Stimulated activated naive CD8-positive, alpha-beta T cell treated with anti-CD3 and anti-CD28 coated beads, Interleukin-15, Interleukin-2, amounts not matched to agents 100 ng/mL and 50 ng/mL, for 24 hours (primary cell): ENCODE results near the gene MLF1.
"Not testable (repeated sequence)": the region's sequence is repeated elsewhere in the genome, so short reads cannot be mapped to it uniquely, and the experiment has no call there.

Source experiments
- H3K27ac Mint-ChIP-seq: one replicate; pipeline ENCODE4 v1.8.0; 2021; ENCODE audit warnings: mild to moderate bottlenecking, mixed read lengths
- H3K27me3 Mint-ChIP-seq: one replicate; pipeline ENCODE4 v1.8.0; 2021; ENCODE audit warnings: mixed read lengths
- H3K36me3 Mint-ChIP-seq: one replicate; pipeline ENCODE4 v1.8.0; 2021; ENCODE audit warnings: low read depth, mixed read lengths
- H3K4me1 Mint-ChIP-seq: one replicate; pipeline ENCODE4 v1.8.0; 2021; ENCODE audit warnings: low read depth, mixed read lengths
- H3K4me3 Mint-ChIP-seq: one replicate; pipeline ENCODE4 v1.8.0; 2021; ENCODE audit warnings: mild to moderate bottlenecking, mixed read lengths
- H3K9me3 Mint-ChIP-seq: one replicate; pipeline ENCODE4 v1.8.0; 2021; ENCODE audit warnings: mixed read lengths

MLF1 gene, protein sequence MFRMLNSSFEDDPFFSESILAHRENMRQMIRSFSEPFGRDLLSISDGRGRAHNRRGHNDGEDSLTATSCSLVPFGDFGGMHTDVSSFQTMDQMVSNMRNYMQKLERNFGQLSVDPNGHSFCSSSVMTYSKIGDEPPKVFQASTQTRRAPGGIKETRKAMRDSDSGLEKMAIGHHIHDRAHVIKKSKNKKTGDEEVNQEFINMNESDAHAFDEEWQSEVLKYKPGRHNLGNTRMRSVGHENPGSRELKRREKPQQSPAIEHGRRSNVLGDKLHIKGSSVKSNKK

DNA sequence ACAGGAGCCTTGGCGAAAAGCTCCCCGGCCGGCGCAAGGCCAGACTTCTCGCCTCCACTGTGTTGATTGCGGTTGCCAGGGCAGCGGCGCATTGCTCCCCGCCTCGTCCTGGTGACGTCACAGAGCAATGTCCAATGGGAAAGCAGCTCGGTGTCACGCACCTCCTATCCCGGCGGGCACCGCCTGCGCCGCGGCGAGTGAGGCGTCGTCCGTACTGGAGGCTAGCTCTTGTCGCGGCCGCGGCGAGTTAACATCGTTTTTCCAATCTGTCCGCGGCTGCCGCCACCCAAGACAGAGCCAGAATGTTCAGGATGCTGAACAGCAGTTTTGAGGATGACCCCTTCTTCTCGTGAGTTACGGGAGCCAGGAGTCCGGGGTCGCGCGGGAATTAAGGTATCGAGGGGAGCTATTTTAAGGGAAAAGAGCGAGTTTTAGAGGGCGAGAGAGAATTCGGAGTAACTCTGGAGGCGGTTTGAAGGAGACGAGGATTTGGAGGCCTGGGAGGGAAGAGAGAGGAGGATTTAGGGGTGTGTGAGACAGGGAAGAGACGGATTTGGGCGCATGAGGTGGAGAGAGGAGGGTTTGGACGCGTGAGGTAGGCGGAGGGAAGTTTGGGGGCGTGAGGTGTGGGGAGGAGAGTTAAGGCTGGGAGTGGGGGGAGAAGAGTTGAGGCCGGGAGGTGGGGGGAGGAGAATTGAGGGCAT is at the start of gene MLF1:
Gene MLF1 (plus strand): TSS at position 196 of the 704 bp plus-strand sequence. CDS start 107 bp downstream, at position 303.
- H3K4me3 Mint-ChIP-seq = peak within 1 kb of the TSS; percentile 82

DNA sequence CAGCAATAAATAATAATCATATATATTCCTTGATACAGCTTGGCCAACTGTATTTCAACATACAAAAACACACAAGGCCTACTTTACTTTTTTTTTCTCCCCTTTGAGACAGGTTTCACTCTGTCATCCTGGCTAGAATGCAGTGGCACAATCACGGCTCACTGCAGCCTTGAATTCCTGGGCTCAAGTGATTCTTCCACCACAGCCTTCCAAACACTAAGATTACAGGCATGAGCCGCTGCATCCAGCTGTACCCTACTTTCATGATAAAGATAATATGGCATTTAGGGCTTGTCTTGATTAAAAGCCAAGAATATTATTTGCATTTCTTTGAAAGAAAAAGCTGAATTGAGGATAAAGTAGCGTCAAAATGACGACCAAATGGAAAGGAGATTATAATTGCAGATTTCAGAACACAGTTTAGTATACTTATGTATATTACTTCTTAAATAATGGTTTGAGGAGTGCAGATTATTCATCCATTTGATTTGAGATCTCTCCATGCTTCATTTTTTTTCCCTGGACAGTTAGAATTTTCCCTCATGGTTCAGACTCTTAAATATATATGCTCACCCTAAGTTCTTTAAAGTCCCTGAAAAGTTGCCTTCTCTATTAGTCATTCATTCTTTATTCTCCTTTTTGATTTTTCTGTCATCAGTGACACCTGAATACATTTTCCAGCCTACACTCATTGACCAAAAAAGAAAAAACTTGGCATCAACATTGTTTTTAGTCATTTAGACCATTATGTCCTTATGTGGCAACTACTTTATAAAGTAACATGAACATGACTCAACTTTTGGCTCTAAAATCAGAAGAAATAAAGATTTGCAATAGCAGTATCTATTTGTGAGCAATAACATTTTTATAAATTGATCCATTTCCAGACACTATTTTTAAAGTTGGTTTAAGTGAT is 48.5 kb upstream of the MLF1 start:
- H3K9me3 Mint-ChIP-seq = no peaks in the 10 kb centered on the region
- H3K4me3 Mint-ChIP-seq = no peak overlapping the region
- no peaks in the 10 kb centered on the region for H3K27me3 Mint-ChIP-seq
- H3K36me3 Mint-ChIP-seq = no peaks in the 10 kb centered on the region
- H3K4me1 Mint-ChIP-seq = no peaks in the 10 kb centered on the region
- no peak overlapping the region for H3K27ac Mint-ChIP-seq

More for the DNA sequence above, at the start of gene MLF1:
- no peaks in the 10 kb centered on the region for H3K9me3 Mint-ChIP-seq
- H3K27me3 Mint-ChIP-seq = peaks cover 41% of the 10 kb centered on the region
- no peak within 1 kb of the TSS for H3K27ac Mint-ChIP-seq
- H3K4me1 Mint-ChIP-seq = peaks cover 13% of the 10 kb centered on the region
- H3K36me3 Mint-ChIP-seq = no peaks in the 10 kb centered on the region

DNA sequence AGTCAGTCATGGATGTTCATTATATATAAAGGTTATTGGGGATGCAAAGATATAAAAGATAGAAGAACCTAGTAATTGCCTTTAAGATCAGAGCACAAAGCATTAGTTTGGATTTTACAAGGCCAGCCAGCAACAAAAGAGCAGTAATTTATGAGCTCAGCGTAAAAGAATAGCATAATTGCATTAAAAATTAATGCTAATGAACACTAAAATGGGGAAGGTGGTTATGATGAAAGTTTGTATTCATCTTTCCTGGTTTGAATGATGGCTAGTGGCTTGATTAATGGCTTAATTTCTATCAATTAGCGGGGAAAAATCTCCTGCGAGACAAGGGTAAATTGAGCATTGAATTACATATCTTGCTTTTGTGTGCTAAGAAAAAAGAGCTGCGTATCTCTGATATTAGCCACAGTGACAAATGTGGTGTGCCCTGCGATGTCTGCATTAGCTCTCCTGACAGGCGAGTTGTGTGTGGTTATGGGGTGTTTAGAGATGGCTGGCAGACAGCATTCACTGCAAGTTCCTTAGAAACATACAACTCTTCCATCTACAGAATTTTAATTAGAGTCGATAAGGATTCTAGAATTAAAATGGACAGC is 42.8 kb upstream of the MLF1 start:
- Mint-ChIP-seq H3K4me3 (no peak overlapping the region), H3K27me3 (no peaks in the 10 kb centered on the region), H3K27ac (no peak overlapping the region), H3K36me3 (no peaks in the 10 kb centered on the region), H3K9me3 (no peaks in the 10 kb centered on the region), H3K4me1 (no peaks in the 10 kb centered on the region)

DNA sequence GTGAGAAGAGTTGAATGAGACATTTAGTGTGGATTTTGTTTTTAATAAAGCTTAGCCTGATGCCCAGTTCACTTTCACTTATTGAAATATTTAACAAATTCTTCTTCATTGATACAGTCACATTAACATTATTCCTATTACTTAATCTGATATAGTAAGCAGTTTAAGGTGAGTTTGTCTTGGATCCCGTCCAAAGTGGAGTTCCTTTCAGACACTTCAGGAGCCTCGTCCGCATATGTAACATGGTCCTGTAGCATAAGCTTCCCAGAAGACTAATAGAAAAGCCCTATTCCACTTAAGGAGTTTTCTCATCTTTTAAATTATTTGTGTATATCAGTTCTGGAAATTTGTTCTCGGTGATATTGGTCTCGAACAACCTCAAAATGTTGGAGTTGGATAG is 39.7 kb upstream of the MLF1 start:
- Mint-ChIP-seq H3K9me3 (no peaks in the 10 kb centered on the region), H3K27me3 (no peaks in the 10 kb centered on the region), H3K27ac (no peak overlapping the region), H3K4me1 (no peaks in the 10 kb centered on the region), H3K4me3 (no peak overlapping the region), H3K36me3 (no peaks in the 10 kb centered on the region)

DNA sequence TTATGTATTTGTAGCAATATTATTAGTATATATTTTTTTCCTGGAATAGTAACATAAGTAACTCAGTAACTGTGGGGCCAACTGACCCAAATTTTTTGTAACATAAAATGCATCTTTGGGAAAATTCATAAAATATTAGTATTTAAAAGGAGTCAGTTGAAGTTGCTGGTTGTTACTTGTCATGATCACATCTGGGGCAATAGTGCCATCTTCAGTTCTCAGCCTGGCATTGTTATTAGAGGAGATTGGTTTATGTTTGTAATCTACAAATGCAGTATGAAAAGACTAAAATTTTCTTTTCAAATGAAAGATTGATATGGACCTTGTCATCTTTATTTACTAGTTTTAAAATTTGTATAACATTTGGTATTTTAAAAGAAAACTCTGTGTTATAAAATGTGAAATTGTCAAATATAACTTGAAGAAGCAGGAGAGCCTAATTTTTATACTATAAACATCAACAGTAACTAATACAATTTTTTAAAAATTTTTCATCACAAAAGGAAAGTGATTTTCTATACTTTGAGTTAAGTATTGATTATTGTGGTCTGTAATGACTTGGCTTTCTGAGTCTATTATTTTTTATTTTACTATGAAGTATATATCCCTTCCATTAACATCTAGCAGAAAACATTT is 38.8 kb upstream of the MLF1 start:
- no peaks in the 10 kb centered on the region for H3K9me3 Mint-ChIP-seq
- no peaks in the 10 kb centered on the region for H3K4me1 Mint-ChIP-seq
- H3K27ac Mint-ChIP-seq = no peak overlapping the region
- no peaks in the 10 kb centered on the region for H3K27me3 Mint-ChIP-seq
- H3K4me3 Mint-ChIP-seq = no peak overlapping the region
- no peaks in the 10 kb centered on the region for H3K36me3 Mint-ChIP-seq

DNA sequence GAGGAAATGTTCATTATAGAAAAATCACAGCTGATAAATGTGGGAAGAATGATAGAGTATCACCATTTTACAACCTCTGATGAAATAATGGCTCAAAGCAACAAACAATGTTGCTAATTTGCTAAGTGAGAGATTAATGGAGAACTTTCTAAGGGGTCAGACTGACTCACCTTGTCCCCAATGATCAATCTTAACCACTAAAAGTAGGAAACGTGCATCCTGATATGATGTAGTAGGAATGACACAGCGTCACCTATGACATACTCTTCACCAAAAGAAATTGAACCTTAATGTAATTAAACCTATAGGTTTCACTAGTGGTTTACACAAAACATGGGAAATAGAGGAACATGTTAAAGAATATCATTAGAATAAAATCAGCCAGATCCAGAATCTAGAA is 35.1 kb upstream of the MLF1 start:
- Mint-ChIP-seq H3K4me1 (no peaks in the 10 kb centered on the region), H3K9me3 (no peaks in the 10 kb centered on the region), H3K36me3 (no peaks in the 10 kb centered on the region), H3K4me3 (no peak overlapping the region), H3K27ac (no peak overlapping the region), H3K27me3 (no peaks in the 10 kb centered on the region)

DNA sequence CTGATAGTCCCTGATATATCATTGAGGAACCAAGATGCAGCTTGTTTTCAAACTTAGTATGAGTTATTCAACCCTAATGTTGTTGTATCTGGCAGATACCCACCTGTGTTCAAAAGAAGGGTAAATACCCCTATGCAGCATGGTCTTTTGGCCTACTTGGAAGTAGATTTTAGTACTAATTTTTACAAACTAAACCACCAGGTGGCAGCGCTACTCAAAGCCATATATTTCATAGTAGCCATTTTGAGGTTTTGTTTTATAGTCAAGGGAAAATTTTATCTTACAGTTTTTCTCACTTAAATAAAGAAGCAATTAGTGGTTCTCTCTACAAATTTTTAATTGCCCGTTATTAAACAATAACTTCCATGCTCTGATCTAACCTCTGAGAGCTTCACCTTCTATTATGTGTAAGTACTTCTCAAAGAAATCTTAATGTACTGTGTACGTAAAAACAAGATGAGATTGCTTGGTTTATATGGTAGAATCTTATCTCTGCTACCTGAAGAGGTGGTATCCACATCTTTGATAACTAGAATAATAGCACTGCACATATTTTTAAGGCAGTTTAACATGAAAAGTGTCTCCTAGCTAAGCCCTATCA is 31.5 kb upstream of the MLF1 start:
- H3K9me3 Mint-ChIP-seq = no peaks in the 10 kb centered on the region
- H3K4me3 Mint-ChIP-seq = no peak overlapping the region
- H3K27ac Mint-ChIP-seq = no peak overlapping the region
- no peaks in the 10 kb centered on the region for H3K4me1 Mint-ChIP-seq
- peaks cover 17% of the 10 kb centered on the region for H3K36me3 Mint-ChIP-seq
- no peaks in the 10 kb centered on the region for H3K27me3 Mint-ChIP-seq

DNA sequence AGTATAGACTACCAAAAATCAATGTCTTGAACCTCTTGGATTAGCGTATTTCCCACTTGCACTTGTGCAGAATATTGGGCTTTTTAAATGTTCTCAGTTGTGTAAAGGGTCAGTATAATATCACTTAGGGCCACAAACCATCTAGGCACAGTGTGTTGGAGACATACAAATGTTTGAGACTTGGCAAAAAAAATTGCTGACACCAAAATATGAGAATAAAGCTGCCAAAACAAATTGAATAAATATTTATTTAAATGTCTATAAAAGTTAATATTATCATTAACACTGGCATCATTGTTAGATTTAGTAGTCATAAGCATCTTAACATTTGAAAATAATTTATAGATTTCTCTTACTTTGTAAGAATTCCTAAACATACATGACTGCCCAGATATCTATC is 30.9 kb upstream of the MLF1 start:
- Mint-ChIP-seq H3K4me1 (no peaks in the 10 kb centered on the region), H3K27ac (no peak overlapping the region), H3K36me3 (peaks cover 17% of the 10 kb centered on the region), H3K4me3 (no peak overlapping the region), H3K9me3 (no peaks in the 10 kb centered on the region), H3K27me3 (no peaks in the 10 kb centered on the region)

DNA sequence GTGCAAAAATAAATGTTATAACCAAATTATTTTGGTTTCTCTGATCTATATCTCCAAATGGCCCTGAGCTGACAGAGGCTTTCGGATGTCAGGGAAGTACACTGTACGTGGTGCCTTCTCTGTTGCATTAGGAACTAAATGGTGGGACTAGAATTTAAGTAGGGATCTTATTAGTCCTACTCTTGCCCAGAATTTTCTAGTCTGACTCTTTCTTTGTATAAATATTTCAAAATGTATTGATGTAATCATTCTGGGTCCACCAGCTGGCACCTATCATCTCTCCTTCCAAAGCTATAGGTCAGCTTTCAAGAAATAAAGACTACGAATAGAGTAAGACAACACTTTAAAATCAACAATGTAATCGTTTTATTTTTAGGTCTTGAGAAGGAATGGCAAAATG is 22.3 kb upstream of the MLF1 start:
- H3K4me3 Mint-ChIP-seq = no peak overlapping the region
- no peaks in the 10 kb centered on the region for H3K4me1 Mint-ChIP-seq
- no peak overlapping the region for H3K27ac Mint-ChIP-seq
- peaks cover 27% of the 10 kb centered on the region for H3K36me3 Mint-ChIP-seq
- no peaks in the 10 kb centered on the region for H3K27me3 Mint-ChIP-seq
- H3K9me3 Mint-ChIP-seq = peaks cover 3% of the 10 kb centered on the region

DNA sequence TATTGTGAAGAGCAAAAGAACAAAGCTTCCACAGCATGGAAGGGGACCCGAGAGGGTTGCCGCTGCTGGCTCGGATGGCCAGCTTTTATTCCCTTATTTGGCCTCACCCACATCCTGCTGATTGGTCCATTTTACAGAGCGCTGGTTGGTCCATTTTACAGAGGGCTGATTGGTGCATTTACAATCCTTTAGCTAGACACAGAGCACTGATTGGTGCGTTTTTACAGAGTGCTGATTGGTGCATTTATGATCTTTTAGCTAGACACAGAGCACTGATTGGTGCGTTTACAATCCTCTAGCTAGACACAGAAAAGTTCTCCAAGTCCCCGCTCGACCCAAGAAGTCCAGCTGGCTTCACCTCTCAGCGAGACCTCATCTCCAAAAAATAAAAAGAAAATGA is 21.1 kb upstream of the MLF1 start:
- peaks cover 22% of the 10 kb centered on the region for H3K36me3 Mint-ChIP-seq
- not testable (repeated sequence) for H3K27me3 Mint-ChIP-seq, H3K4me1 Mint-ChIP-seq, H3K27ac Mint-ChIP-seq, H3K4me3 Mint-ChIP-seq, H3K9me3 Mint-ChIP-seq

DNA sequence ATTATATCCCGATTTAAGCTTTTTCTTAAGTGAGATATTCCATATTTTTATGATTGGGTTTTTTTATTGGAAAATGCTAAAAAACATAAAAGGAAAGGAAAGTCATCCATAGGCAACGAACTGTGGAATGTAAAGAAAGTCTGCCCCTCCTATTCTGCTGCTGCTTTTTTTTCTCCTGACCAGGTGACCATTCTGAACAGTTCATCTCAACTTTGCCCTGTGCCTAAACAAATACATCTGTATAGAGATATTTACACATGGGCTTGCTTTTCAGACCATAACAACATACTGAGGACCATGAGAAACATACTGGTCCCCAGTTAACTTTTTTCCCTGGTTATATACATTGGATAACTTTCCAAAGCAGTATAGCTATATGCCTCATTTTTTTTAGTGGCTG is 18.9 kb upstream of the MLF1 start:
- Mint-ChIP-seq H3K27me3 (peaks cover 4% of the 10 kb centered on the region), H3K36me3 (peaks cover 14% of the 10 kb centered on the region), H3K4me1 (no peaks in the 10 kb centered on the region), H3K4me3 (no peak overlapping the region), H3K9me3 (peaks cover 3% of the 10 kb centered on the region), H3K27ac (no peak overlapping the region)

DNA sequence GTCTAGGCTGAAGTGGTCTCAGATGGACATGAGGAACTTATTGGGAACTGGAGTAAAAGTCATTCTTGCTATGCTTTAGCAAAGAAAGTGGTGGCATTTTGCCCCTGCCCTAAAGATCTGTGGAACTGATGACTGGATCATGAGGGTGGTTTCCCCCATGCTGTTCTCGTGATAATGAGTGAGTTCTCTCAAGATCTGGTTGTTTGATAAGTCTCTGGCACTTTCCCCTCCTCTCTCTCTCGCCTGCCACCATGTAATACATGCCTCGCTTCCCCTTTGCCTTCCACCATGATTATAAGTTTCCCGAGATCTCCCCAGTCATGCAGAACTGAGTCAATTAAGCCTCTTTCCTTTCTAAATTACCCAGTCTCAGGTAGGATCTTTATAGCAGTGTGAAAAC is 11.5 kb upstream of the MLF1 start:
- Mint-ChIP-seq H3K36me3 (no peaks in the 10 kb centered on the region), H3K4me3 (no peak overlapping the region), H3K27me3 (peaks cover 18% of the 10 kb centered on the region), H3K27ac (no peak overlapping the region), H3K4me1 (no peaks in the 10 kb centered on the region), H3K9me3 (peaks cover 4% of the 10 kb centered on the region)

DNA sequence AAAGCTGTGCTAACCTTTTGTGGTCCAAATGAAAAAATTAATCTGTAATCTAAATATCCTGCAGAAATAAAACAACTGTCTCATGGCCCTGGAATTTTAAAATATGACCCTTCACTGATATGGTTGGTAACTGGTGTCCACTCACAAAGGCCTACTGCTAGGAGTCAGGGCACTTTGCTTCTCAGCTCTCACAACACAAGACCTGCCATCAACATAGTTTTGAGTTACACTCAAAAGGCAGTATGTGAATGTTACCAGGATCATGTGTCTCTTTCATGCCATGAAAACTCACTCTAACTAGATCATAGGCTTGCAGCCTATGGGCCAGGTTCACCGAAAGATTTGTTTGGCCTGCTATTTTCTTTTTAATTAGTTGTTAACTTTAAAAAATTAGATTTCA is 10.0 kb upstream of the MLF1 start:
- H3K4me3 Mint-ChIP-seq = no peak overlapping the region

DNA sequence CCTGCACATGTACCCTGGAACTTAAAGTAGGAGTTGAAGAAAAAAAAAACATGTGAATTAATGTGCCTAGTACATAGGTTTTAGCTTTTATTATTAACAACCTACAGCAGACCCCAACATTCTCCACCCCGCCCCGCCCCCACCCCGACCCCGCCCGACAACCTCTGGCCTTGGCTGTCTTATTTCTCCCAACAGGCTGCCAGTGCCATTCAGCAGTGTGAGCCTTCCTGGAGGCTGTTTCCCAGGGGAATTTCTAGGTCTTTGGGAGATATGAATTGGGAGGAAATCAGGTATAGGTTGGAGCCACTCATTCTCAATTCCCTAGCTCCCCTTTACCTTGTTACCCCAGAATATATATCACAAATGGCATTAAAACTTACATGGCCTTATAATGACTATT is 8.3 kb upstream of the MLF1 start:
- H3K27ac Mint-ChIP-seq = no peak overlapping the region
- H3K4me1 Mint-ChIP-seq = no peaks in the 10 kb centered on the region
- H3K36me3 Mint-ChIP-seq = peaks cover 4% of the 10 kb centered on the region
- no peak overlapping the region for H3K4me3 Mint-ChIP-seq
- peaks cover 28% of the 10 kb centered on the region for H3K27me3 Mint-ChIP-seq
- peaks cover 8% of the 10 kb centered on the region for H3K9me3 Mint-ChIP-seq

More for the DNA sequence above, 10.0 kb upstream of the MLF1 start:
- no peak overlapping the region for H3K27ac Mint-ChIP-seq
- no peaks in the 10 kb centered on the region for H3K4me1 Mint-ChIP-seq
- H3K36me3 Mint-ChIP-seq = peaks cover 4% of the 10 kb centered on the region
- peaks cover 8% of the 10 kb centered on the region for H3K9me3 Mint-ChIP-seq
- peaks cover 26% of the 10 kb centered on the region for H3K27me3 Mint-ChIP-seq
